ENCODE results near the gene DST.

Gene DST

GRCh38 chr6:56424542-56425083, 218.1 kb downstream of the DST start:
- DNase-seq = no peak

- DNase-seq = no peak
These were observed 218.6 kb downstream of the DST start for GRCh38 chr6:56424064-56424463.

- DNase-seq = no peak
These were observed 222.4 kb downstream of the DST start for GRCh38 chr6:56420296-56420695.

- no peak for DNase-seq
These were observed 223.5 kb downstream of the DST start for GRCh38 chr6:56419191-56419590.

GRCh38 chr6:56417823-56418222, 224.9 kb downstream of the DST start:
- DNase-seq = no peak

GRCh38 chr6:56416247-56416646, 226.4 kb downstream of the DST start:
- DNase-seq = no peak

GRCh38 chr6:56408976-56409375, 233.7 kb downstream of the DST start:
- no peak for DNase-seq

Data from DMS53 (cell line).